HepG2 (cell line): ENCODE results near the gene NFKBIZ. TPM values are rescaled to one million over a fixed set of nuclear protein-coding genes. Genes with fewer than 3 reads are reported as not detected.

Experiments used
- ATAC-seq: fragments of 200-7000 bp; cut with Tn5 transposase; 3 replicates; pipeline ENCODE4 v1.9.1; 2020; ENCODE audit warnings: mild to moderate bottlenecking, moderate library complexity
- BruUV-seq: library from RNA; stranded (reverse); fragments of 400-500 nt; replicated peaks from 2 replicates; lab custom pipeline; 2021; lab: Mats Ljungman, UMichigan
- CTCF ChIA-PET: fragments of 300-600 bp; formaldehyde crosslinking; extraction: SDS; loops from one replicate; lab custom pipeline; 2021; ENCODE audit warnings: low total read pairs, inconsistent platforms, low intra/inter-chr PET ratio; lab: Yijun Ruan, JAX
- POLR2A ChIA-PET: fragments of 350-600 bp; sonication (Branson Sonifier 250); formaldehyde crosslinking; loops from one replicate; lab custom pipeline; 2020; ENCODE audit warnings: antibody characterized with exemption, inconsistent platforms; lab: Yijun Ruan, JAX
- DNase-seq: peaks from one replicate; pipeline ENCODE4 v3.0.0-alpha.2; 2015; ENCODE audit warnings: low spot score
- FAIRE-seq: peaks from 3 replicates; lab custom pipeline; 2011; peaks lifted over from hg19 to GRCh38; lab: Jason Lieb, UNC
- H2AFZ ChIP-seq: one replicate; pipeline ENCODE4 v1.6.1; 2011; ENCODE audit warnings: low read length, inconsistent platforms
- H3K27ac ChIP-seq: fragments of 300-600 bp; 3 replicates; pipeline ENCODE4 v1.8.0; 2011; ENCODE audit warnings: mixed run types, mild to moderate bottlenecking, mixed read lengths, low read length, inconsistent platforms; ENCODE audit not compliant: insufficient read depth; ENCODE audit errors: extremely low read length
- H3K27me3 ChIP-seq, 2 experiments: fragments of 200-600 bp in 1 of 2; 2 replicates in 1 of 2; 3 replicates in 1 of 2; pipeline versions ENCODE4 v1.6.0 to v1.8.0; 2011; ENCODE audit warnings: low read length in 2 of 2, mild to moderate bottlenecking in 2 of 2, moderate library complexity in 2 of 2, inconsistent platforms in 1 of 2; ENCODE audit not compliant: insufficient read depth in 2 of 2, control insufficient read depth in 1 of 2
- H3K36me3 ChIP-seq, 2 experiments: fragments of 200-600 bp in 1 of 2; replicated peaks in 1 of 2; 2 replicates in 1 of 2; 3 replicates in 1 of 2; pipeline versions ENCODE4 v1.5.1 to v1.8.0; 2011; ENCODE audit warnings: low read length in 2 of 2, inconsistent platforms in 1 of 2; ENCODE audit not compliant: insufficient read depth in 2 of 2, control insufficient read depth in 1 of 2
- H3K4me1 ChIP-seq: 2 replicates; pipeline ENCODE4 v1.5.1; 2012; ENCODE audit warnings: low read length, inconsistent platforms; ENCODE audit not compliant: insufficient read depth
- H3K4me2 ChIP-seq: 2 replicates; pipeline ENCODE4 v1.6.0; 2011; ENCODE audit warnings: low read depth, low read length, inconsistent platforms
- H3K4me3 ChIP-seq, 3 experiments: fragments of 200-600 bp in 1 of 3; sonication (generic), shearing (Covaris generic) in 1 of 3; replicated peaks in 1 of 3; 2 replicates each; pipeline ENCODE4 v1.5.1; 2011 to 2016; ENCODE audit warnings: low read length in 3 of 3, inconsistent platforms in 2 of 3, low read depth in 2 of 3, mild to moderate bottlenecking in 2 of 3, control low read depth in 1 of 3, mixed read lengths in 1 of 3; ENCODE audit not compliant: insufficient read depth in 1 of 3
- H3K79me2 ChIP-seq: one replicate; pipeline ENCODE4 v1.6.1; 2011; ENCODE audit warnings: low read length, inconsistent platforms; ENCODE audit not compliant: insufficient read depth
- H3K9ac ChIP-seq: 2 replicates; pipeline ENCODE4 v1.6.0; 2011; ENCODE audit warnings: mild to moderate bottlenecking, low read depth, low read length, inconsistent platforms; ENCODE audit not compliant: insufficient read depth
- H3K9me3 ChIP-seq: 2 replicates; pipeline ENCODE4 v1.5.1; 2012; ENCODE audit warnings: mild to moderate bottlenecking, low read length
- H4K20me1 ChIP-seq: 2 replicates; pipeline ENCODE4 v1.6.0; 2011; ENCODE audit warnings: inconsistent platforms, mild to moderate bottlenecking, low read length, moderate library complexity; ENCODE audit not compliant: insufficient read depth
- NFE2L2 ChIP-seq: fragments of 150-350 bp; IDR thresholded peaks from 2 replicates; pipeline ENCODE4 v1.6.1; 2014; ENCODE audit warnings: low read length
- POLR2AphosphoS5 ChIP-seq: IDR thresholded peaks from 2 replicates; pipeline ENCODE4 v1.6.1; 2012; ENCODE audit warnings: low read depth, low read length
- RXRB ChIP-seq: IDR thresholded peaks from 2 replicates; pipeline ENCODE4 v1.6.1; 2016; ENCODE audit warnings: borderline replicate concordance, missing genetic modification reagents, missing compliant biosample characterization
- SIN3B ChIP-seq: fragments of 150-350 bp; IDR thresholded peaks from 2 replicates; pipeline ENCODE4 v1.6.1; 2014; ENCODE audit warnings: low read length
- STAG1 ChIP-seq: sonication (generic); formaldehyde crosslinking; IDR thresholded peaks from 2 replicates; pipeline ENCODE4 v1.4.0; 2020; ENCODE audit warnings: missing genetic modification reagents
- ZNF713 ChIP-seq: sonication (generic); formaldehyde crosslinking; IDR thresholded peaks from 2 replicates; pipeline ENCODE4 v1.4.0; 2020; ENCODE audit warnings: mild to moderate bottlenecking, missing genetic modification reagents
- WGBS: methylation state at CpG from one replicate; pipeline ENCODE4 v1.1.6; 2017; ENCODE audit warnings: low lambda C conversion rate; 5-methylcytosine and 5-hydroxymethylcytosine counted together
- in situ Hi-C: cut with HindIII; loops from 2 replicates; pipeline ENCODE4 v1.10.0; 2017; ENCODE audit warnings: low pct_unique_long_range_greater_than_20kb; ENCODE audit not compliant: extremely low pct_ligation_motif_present
- intact Hi-C: fragments of 100-400 bp; cut with micrococcal nuclease; formaldehyde crosslinking; loops from one replicate; pipeline ENCODE4 v1.10.0; 2022; ENCODE audit not compliant: unreplicated experiment
- polyA plus RNA-seq, 8 experiments: library from polyadenylated mRNA; depleted of rRNA in 3 of 8; stranded (reverse) in 7 of 8; unstranded in 1 of 8; fragments of >200 nt; fragmentation: Illumina TruSeq in 4 of 8; extraction: Trizol in 4 of 8; gene quantifications; 2 replicates each; pipeline versions ENCODE4 v1.2.1 to v1.2.3, GENCODE V29; 2011 to 2016; ENCODE audit warnings: low read depth in 4 of 8, missing spikeins in 1 of 8, mixed read lengths in 1 of 8; ENCODE audit not compliant: insufficient read depth in 1 of 8
- total RNA-seq, 5 experiments: library from RNA; depleted of rRNA; stranded (reverse); fragments of >200 nt; fragmentation: Illumina TruSeq; extraction: Trizol; gene quantifications; 2 replicates each; pipeline ENCODE4 v1.2.3, GENCODE V29; 2016; ENCODE audit warnings: low read depth in 1 of 5
- TF ChIP-seq, protein P1 (sequence below): IDR thresholded peaks from 2 replicates; pipeline ENCODE4 v1.6.1; 2016; ENCODE audit warnings: mild to moderate bottlenecking
- TF ChIP-seq, protein P2 (sequence below): sonication (generic); formaldehyde crosslinking; IDR thresholded peaks from 2 replicates; pipeline ENCODE4 v1.5.0; 2020; ENCODE audit warnings: missing genetic modification reagents, mild to moderate bottlenecking, borderline replicate concordance
- TF ChIP-seq, protein P3 (sequence below): sonication (generic); formaldehyde crosslinking; IDR thresholded peaks from 2 replicates; pipeline ENCODE4 v1.8.1; 2023; ENCODE audit warnings: mild to moderate bottlenecking, missing genetic modification reagents

The NFKBIZ gene
- total and polyA plus RNA-seq, 2 of the 13 experiments (the other 11 are each of a cell fraction or from before 2014, with no cell fraction given), result 25.9 to 60.6 TPM

DNA sequence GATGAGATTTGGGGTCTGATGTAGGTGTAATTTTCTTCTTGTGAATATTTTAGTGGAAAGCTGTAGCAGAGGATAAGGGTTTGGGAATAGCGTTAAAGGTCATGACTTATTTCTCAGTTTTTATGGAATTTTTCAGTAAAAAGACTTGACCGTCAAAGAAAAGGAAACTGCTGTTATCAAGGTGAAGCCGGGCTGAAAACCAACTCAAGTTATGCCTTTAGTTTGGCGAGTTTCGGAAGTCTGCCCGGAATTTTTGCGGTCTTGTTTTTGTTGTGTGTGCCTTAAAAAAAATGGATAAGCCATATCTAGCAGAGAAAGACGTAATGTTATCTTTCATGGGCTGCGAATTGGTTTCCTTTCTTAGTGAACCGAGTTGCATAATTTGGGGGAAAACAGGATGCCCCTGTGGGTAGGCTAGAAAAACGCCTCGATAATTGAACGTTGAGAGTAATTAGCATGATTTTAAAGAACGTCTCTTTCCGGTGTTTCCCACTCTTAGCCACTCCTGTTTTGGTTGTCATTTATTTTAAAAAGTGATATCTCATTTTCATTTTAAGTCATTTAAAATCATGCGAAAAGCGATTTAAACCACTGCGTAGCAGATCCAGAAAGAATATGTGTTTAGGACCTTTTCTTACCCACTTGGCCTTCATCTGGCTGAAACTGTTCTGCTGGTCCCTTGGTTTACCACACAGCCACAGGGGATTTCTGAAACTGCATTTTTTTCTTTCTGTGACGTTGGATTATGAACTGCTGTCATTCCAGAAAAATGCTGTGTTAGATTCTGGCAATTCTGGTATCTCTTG lies 1.1 kb downstream of the NFKBIZ start (continued):
- TF ChIP-seq, protein P1, sequence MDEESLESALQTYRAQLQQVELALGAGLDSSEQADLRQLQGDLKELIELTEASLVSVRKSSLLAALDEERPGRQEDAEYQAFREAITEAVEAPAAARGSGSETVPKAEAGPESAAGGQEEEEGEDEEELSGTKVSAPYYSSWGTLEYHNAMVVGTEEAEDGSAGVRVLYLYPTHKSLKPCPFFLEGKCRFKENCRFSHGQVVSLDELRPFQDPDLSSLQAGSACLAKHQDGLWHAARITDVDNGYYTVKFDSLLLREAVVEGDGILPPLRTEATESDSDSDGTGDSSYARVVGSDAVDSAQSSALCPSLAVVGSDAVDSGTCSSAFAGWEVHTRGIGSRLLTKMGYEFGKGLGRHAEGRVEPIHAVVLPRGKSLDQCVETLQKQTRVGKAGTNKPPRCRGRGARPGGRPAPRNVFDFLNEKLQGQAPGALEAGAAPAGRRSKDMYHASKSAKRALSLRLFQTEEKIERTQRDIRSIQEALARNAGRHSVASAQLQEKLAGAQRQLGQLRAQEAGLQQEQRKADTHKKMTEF, result no peak

DNA sequence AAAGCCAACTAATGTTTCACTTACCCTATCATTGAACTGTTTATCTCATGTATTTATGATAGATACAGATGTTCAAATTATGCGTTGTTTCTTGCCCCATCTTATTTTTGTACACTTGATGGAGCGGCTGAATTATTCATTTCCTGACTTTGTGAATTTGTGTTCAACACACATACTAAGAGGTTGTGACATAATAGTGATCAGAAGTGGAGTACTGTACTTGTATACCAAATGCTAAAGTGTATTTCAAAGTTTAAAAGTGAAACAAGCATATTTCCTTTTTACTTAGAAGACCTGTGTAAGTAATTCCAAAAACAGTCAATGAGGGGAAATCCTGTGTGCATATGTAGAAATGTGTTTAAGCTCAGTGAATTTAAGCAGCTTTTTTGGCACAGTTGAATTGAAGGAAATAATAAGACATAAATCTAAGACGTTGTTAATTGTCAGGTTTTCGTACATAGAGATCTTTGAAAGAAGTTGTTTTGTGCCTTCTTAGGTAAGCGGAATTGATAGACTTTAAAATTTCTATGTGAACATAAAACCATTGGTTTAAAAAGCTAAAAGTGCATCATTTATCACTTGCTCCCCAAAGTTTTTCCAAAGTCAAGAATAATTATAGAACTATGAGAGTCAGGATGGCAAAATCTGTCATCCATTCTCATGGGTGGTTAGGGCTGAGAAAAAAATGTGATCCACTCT lies 1.9 kb downstream of the NFKBIZ start:
- TF ChIP-seq NFE2L2 (no peak), ZNF713 (no peak), SIN3B (no peak), RXRB (CRISPR knock-in tag) (no peak), POLR2AphosphoS5 (peak; percentile 2; the same call in 1 of the 2 replicates), STAG1 (CRISPR knock-in tag) (no peak)
- TF ChIP-seq, protein P2, sequence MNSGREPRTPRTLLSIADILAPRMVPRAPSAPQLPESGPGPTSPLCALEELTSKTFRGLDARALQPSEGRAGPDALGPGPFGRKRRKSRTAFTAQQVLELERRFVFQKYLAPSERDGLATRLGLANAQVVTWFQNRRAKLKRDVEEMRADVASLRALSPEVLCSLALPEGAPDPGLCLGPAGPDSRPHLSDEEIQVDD (CRISPR knock-in tag), result no peak
- TF ChIP-seq, protein P3, sequence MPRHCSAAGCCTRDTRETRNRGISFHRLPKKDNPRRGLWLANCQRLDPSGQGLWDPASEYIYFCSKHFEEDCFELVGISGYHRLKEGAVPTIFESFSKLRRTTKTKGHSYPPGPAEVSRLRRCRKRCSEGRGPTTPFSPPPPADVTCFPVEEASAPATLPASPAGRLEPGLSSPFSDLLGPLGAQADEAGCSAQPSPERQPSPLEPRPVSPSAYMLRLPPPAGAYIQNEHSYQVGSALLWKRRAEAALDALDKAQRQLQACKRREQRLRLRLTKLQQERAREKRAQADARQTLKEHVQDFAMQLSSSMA (CRISPR knock-in tag), result no peak
- Histone ChIP-seq H3K4me3 (peak overlapping the region; percentile 87 to 96 (median 95)), H3K9me3 (no peaks in the 10 kb centered on the region), H3K4me1 (peaks cover 73% of the 10 kb centered on the region), H3K4me2 (peak overlapping the region; percentile 84), H3K9ac (peak overlapping the region; percentile 95), H3K27me3 (no peaks in the 10 kb centered on the region; a peak in 1 of 5 replicates), H4K20me1 (peaks cover 54% of the 10 kb centered on the region), H3K27ac (peak overlapping the region; percentile 98), H3K36me3 (peaks cover 24 to 41% of the 10 kb centered on the region in 2 experiments), H2AFZ (no peak overlapping the region), H3K79me2 (peaks cover 29% of the 10 kb centered on the region)
- in situ Hi-C loops, result no loop called here
- FAIRE-seq, result no peak
- ChIA-PET POLR2A (interaction anchor here (1.1 to 1.9 kb wide), 3 partner anchors 12 to 24 kb away, joined by 3 to 11 read pairs (median 3); no protein-coding TSS in a partner anchor), CTCF (no interaction called here)
- intact Hi-C loops, result no loop called here
- no peak for DNase-seq
- 46% methylated on average over 5 of the region's 5 CpGs for WGBS
- no TSS peak for BruUV-seq
- ATAC-seq, result no peak
